K562 (cell line): ENCODE measurements around the gene CD6. TPM values are rescaled to one million over a fixed set of nuclear protein-coding genes. Genes with fewer than 3 reads are reported as not detected.

Experiments used
- ATAC-seq: fragments of 200-7000 bp; cut with Tn5 transposase; 3 replicates; pipeline ENCODE4 v1.9.1; 2020; ENCODE audit warnings: moderate library complexity
- BruUV-seq: library from RNA; stranded (reverse); fragments of 400-500 nt; replicated peaks from 2 replicates; lab custom pipeline; 2021; lab: Mats Ljungman, UMichigan
- CTCF ChIA-PET: fragments of 300-600 bp; formaldehyde crosslinking; extraction: SDS; loops from one replicate; lab custom pipeline; 2021; ENCODE audit warnings: low intra/inter-chr PET ratio; lab: Yijun Ruan, JAX
- POLR2A ChIA-PET: fragments of 300-600, 350-650 bp; sonication (Branson Sonifier 250); formaldehyde crosslinking; extraction: SDS; loops from one replicate; lab custom pipeline; 2021; ENCODE audit warnings: antibody characterized with exemption, inconsistent platforms; lab: Yijun Ruan, JAX
- DNase-seq, 4 experiments: peaks; one replicate each; pipeline versions ENCODE4 v3.0.0 to v3.0.0-alpha.2; 2011 to 2018; ENCODE audit warnings: low spot score in 3 of 4, mixed read lengths in 3 of 4; ENCODE audit errors: extremely low read depth in 1 of 4
- FAIRE-seq: peaks from 2 replicates; lab custom pipeline; 2011; peaks lifted over from hg19 to GRCh38; lab: Jason Lieb, UNC
- H2AFZ ChIP-seq: 2 replicates; pipeline ENCODE4 v1.6.0; 2011; ENCODE audit warnings: low read depth, low read length, control low read depth, inconsistent platforms
- H3K27ac ChIP-seq: fragments of 200-600 bp; 3 replicates; pipeline ENCODE4 v1.8.0; 2011; ENCODE audit warnings: low read depth, mild to moderate bottlenecking, control low read depth, inconsistent platforms, low read length, moderate library complexity, mixed read lengths; ENCODE audit errors: extremely low read depth
- H3K27me3 ChIP-seq, 2 experiments: fragments of 300-600 bp in 1 of 2; 2 replicates in 1 of 2; 3 replicates in 1 of 2; pipeline versions ENCODE4 v1.6.0 to v1.8.0; 2011; ENCODE audit warnings: inconsistent platforms in 2 of 2, low read length in 2 of 2, mild to moderate bottlenecking in 1 of 2, mixed read lengths in 1 of 2, moderate library complexity in 1 of 2; ENCODE audit not compliant: control insufficient read depth in 2 of 2, insufficient read depth in 2 of 2
- H3K36me3 ChIP-seq: fragments of 300-600 bp; 3 replicates; pipeline ENCODE4 v1.8.0; 2011; ENCODE audit warnings: mild to moderate bottlenecking, low read length, inconsistent platforms; ENCODE audit not compliant: control insufficient read depth, insufficient read depth
- H3K4me1 ChIP-seq, 2 experiments: fragments of 200-600 bp in 1 of 2; replicated peaks in 1 of 2; 2 replicates in 1 of 2; 3 replicates in 1 of 2; pipeline versions ENCODE4 v1.5.1 to v1.8.0; 2011; ENCODE audit warnings: inconsistent platforms in 2 of 2, low read length in 2 of 2, mild to moderate bottlenecking in 1 of 2, mixed read lengths in 1 of 2, moderate library complexity in 1 of 2; ENCODE audit not compliant: control insufficient read depth in 2 of 2, insufficient read depth in 2 of 2
- H3K4me2 ChIP-seq: 2 replicates; pipeline ENCODE4 v1.6.1; 2011; ENCODE audit warnings: low read length, control low read depth, inconsistent platforms, mixed read lengths; ENCODE audit not compliant: insufficient read depth
- H3K4me3 ChIP-seq: fragments of 200-600 bp; sonication (generic), shearing (Covaris generic); 2 replicates; pipeline ENCODE4 v1.5.1; 2016; ENCODE audit warnings: control low read depth, inconsistent platforms
- H3K79me2 ChIP-seq: fragments of 200-600 bp; 3 replicates; pipeline ENCODE4 v1.8.0; 2011; ENCODE audit warnings: low read length, inconsistent platforms; ENCODE audit not compliant: control insufficient read depth, insufficient read depth
- H3K9ac ChIP-seq, 2 experiments: 2 replicates each; pipeline versions ENCODE4 v1.6.0 to v1.6.1; 2011; ENCODE audit warnings: low read depth in 2 of 2, low read length in 2 of 2, control low read depth in 1 of 2, inconsistent platforms in 1 of 2, mild to moderate bottlenecking in 1 of 2, mixed read lengths in 1 of 2; ENCODE audit not compliant: insufficient read depth in 1 of 2
- H3K9me1 ChIP-seq: one replicate; pipeline ENCODE4 v1.6.0; 2011; ENCODE audit warnings: inconsistent platforms, mild to moderate bottlenecking, low read length, moderate library complexity; ENCODE audit not compliant: control insufficient read depth, insufficient read depth
- H3K9me3 ChIP-seq: replicated peaks from 2 replicates; pipeline ENCODE4 v1.5.1; 2011; ENCODE audit warnings: low read depth, low read length, inconsistent platforms; ENCODE audit not compliant: control insufficient read depth, insufficient read depth
- H4K20me1 ChIP-seq: replicated peaks from 2 replicates; pipeline ENCODE4 v1.6.1; 2011; ENCODE audit warnings: low read length, inconsistent platforms, mixed read lengths; ENCODE audit not compliant: control insufficient read depth, insufficient read depth
- ATF1 ChIP-seq, 2 experiments: fragments of 450-650 bp in 1 of 2; IDR thresholded peaks; 2 replicates each; pipeline ENCODE4 v1.6.1; 2016; ENCODE audit warnings: missing compliant biosample characterization in 1 of 2, missing genetic modification characterization in 1 of 2
- COPS2 ChIP-seq: fragments of 450-650 bp; conservative IDR thresholded peaks from 2 replicates; pipeline ENCODE4 v1.6.1; 2016; ENCODE audit warnings: mild to moderate bottlenecking, moderate library complexity
- EHMT2 ChIP-seq: fragments of 450-650 bp; IDR thresholded peaks from 2 replicates; pipeline ENCODE4 v1.6.1; 2018; ENCODE audit warnings: antibody characterized with exemption
- ELF2 ChIP-seq: fragments of 250-450 bp; sonication (Bioruptor Pico); IDR thresholded peaks from 2 replicates; pipeline ENCODE4 v1.5.0; 2021; ENCODE audit warnings: mild to moderate bottlenecking
- GTF2A2 ChIP-seq: IDR thresholded peaks from 2 replicates; pipeline ENCODE4 v1.6.1; 2016; ENCODE audit warnings: mild to moderate bottlenecking, missing genetic modification characterization, missing compliant biosample characterization
- HMGN3 ChIP-seq: IDR thresholded peaks from 2 replicates; pipeline ENCODE4 v1.6.1; 2011; ENCODE audit warnings: borderline replicate concordance, low read depth, mild to moderate bottlenecking, mixed read lengths, low read length; ENCODE audit not compliant: insufficient read length; ENCODE audit errors: extremely low read depth
- HSF4 ChIP-seq: fragments of 250-450 bp; sonication (Bioruptor Pico); IDR thresholded peaks from 2 replicates; pipeline ENCODE4 v2.1.2; 2022; ENCODE audit warnings: mild to moderate bottlenecking, moderate library complexity, borderline replicate concordance
- ILK ChIP-seq: fragments of 450-650 bp; IDR thresholded peaks from 2 replicates; pipeline ENCODE4 v1.6.1; 2016; ENCODE audit warnings: missing genetic modification characterization, low read depth, mild to moderate bottlenecking, missing compliant biosample characterization, moderate library complexity, borderline replicate concordance
- JUND ChIP-seq, 2 experiments: IDR thresholded peaks; 2 replicates in 1 of 2; 3 replicates in 1 of 2; pipeline ENCODE4 v1.6.1; 2011; ENCODE audit warnings: borderline replicate concordance in 2 of 2, low read depth in 2 of 2, low read length in 2 of 2, improper control_type of control experiment in 1 of 2, missing biosample characterization in 1 of 2, missing genetic modification characterization in 1 of 2, missing genetic modification reagents in 1 of 2
- NELFE ChIP-seq: IDR thresholded peaks from 2 replicates; pipeline ENCODE4 v1.6.1; 2011; ENCODE audit warnings: mild to moderate bottlenecking; ENCODE audit not compliant: insufficient read depth, insufficient read length
- NONO ChIP-seq, 2 experiments: fragments of 200-400 bp in 1 of 2; fragments of 450-650 bp in 1 of 2; formaldehyde crosslinking in 1 of 2; IDR thresholded peaks; 2 replicates each; pipeline ENCODE4 v1.6.1; 2017; ENCODE audit warnings: low read depth in 2 of 2, mild to moderate bottlenecking in 2 of 2, moderate library complexity in 2 of 2, low read length in 1 of 2
- PHB2 ChIP-seq: fragments of 450-650 bp; IDR thresholded peaks from 2 replicates; pipeline ENCODE4 v1.6.1; 2017; ENCODE audit warnings: low read depth
- RAD51 ChIP-seq: fragments of 450-650 bp; IDR thresholded peaks from 2 replicates; pipeline ENCODE4 v1.7.1; 2016; ENCODE audit warnings: low read depth, mild to moderate bottlenecking, borderline replicate concordance
- SFPQ ChIP-seq: fragments of 200-400 bp; formaldehyde crosslinking; IDR thresholded peaks from 2 replicates; pipeline ENCODE4 v1.6.1; 2017; ENCODE audit warnings: mild to moderate bottlenecking, low read depth, low read length, moderate library complexity
- SMAD2 ChIP-seq: fragments of 150-350 bp; IDR thresholded peaks from 2 replicates; pipeline ENCODE4 v1.6.1; 2014; ENCODE audit warnings: low read depth, mild to moderate bottlenecking, low read length
- SNRNP70 ChIP-seq: fragments of 200-400 bp; formaldehyde crosslinking; optimal IDR thresholded peaks from 2 replicates; pipeline ENCODE3; 2017; ENCODE audit warnings: low read depth, low read length
- TAF7 ChIP-seq: fragments of 450-650 bp; IDR thresholded peaks from 2 replicates; pipeline ENCODE4 v1.6.1; 2016; ENCODE audit warnings: missing genetic modification characterization, missing compliant biosample characterization
- TEAD1 ChIP-seq, 2 experiments: fragments of 450-650 bp in 1 of 2; sonication (generic) in 1 of 2; formaldehyde crosslinking; IDR thresholded peaks; 2 replicates each; pipeline versions ENCODE4 v1.4.0 to v1.8.0; 2020 to 2022; ENCODE audit warnings: mild to moderate bottlenecking in 2 of 2, missing genetic modification reagents in 1 of 2
- ZNF146 ChIP-seq: IDR thresholded peaks from one replicate; pipeline ENCODE4 v1.6.1; 2018; ENCODE audit warnings: missing compliant biosample characterization; ENCODE audit not compliant: unreplicated experiment
- ZNF41 ChIP-seq: fragments of 250-450 bp; sonication (Bioruptor Pico); conservative IDR thresholded peaks from 2 replicates; pipeline ENCODE4 v1.4.0; 2020; ENCODE audit warnings: mild to moderate bottlenecking
- WGBS: fragments of 100-300 bp; shearing (Covaris generic); methylation state at CpG from one replicate; pipeline ENCODE4 v1.1.6; 2016; ENCODE audit warnings: low coverage, mixed read lengths; ENCODE audit not compliant: insufficient coverage; ENCODE audit errors: missing lambda C conversion rate; 5-methylcytosine and 5-hydroxymethylcytosine counted together
- in situ Hi-C: fragments of 300-500 bp; cut with MboI; formaldehyde crosslinking; loops from 4 replicates; pipeline ENCODE4 v1.15.0; 2018; ENCODE audit warnings: inconsistent platforms, mixed read lengths
- intact Hi-C: fragments of 100-400 bp; cut with micrococcal nuclease; formaldehyde crosslinking; loops from 2 replicates; pipeline ENCODE4 v1.14.2; 2022
- polyA plus RNA-seq, 8 experiments: library from polyadenylated mRNA; depleted of rRNA in 4 of 8; stranded (reverse) in 5 of 8; unstranded in 3 of 8; fragments of >200 nt; fragmentation: Nextera tagmentation in 2 of 8; fragmentation: Illumina TruSeq in 1 of 8; extraction: Ambion mirVana in 2 of 8; extraction: Trizol in 1 of 8; gene quantifications; 2 replicates each; pipeline versions ENCODE4 v1.2.1 to v1.2.3, GENCODE V29; 2011 to 2014; ENCODE audit warnings: inconsistent platforms in 1 of 8, missing spikeins in 1 of 8
- total RNA-seq, 7 experiments: library from RNA; depleted of rRNA in 6 of 7; stranded (reverse); fragments of >200 nt in 6 of 7; fragmentation: Illumina TruSeq in 2 of 7; extraction: Trizol in 2 of 7; gene quantifications; 2 replicates each; pipeline versions ENCODE4 v1.2.1 to v1.2.3, GENCODE V29; 2011 to 2021; ENCODE audit warnings: low replicate concordance in 1 of 7

The CD6 gene
- total and polyA plus RNA-seq, 9 of the 15 experiments (the other 6 are each of a cell fraction or from before 2014, with no cell fraction given): 0.84 TPM; not detected in 8

DNA sequence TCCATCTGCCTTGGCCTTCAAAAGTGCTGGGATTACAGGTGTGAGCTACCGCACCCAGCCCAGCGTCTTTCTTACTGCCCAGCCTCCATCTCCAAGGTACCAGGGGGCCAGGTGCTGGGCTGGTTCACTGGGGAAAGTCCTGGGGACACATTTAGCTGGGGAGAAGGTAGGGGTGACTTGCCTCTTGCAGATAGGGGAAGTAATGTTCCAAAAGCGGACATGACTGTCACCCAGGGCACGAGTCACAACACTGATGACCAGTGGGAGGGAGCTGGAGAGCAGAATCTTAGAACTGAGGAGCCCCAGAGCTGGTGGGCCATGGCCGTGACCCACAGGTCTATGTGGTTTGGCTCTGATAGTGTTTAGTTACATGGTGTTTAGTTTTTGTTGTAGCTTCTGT, 17.1 kb upstream of the CD6 start:
- FAIRE-seq (no peak), DNase-seq (no peak), ATAC-seq (peak; percentile 43; the same call in 1 of the 3 replicates)
- Histone ChIP-seq H4K20me1 (0 out of 2 replicates have a peak, but pooled peaks cover 3% of the 10 kb centered on the region), H2AFZ (no peak overlapping the region), H3K9me1 (no peaks in the 10 kb centered on the region), H3K79me2 (no peaks in the 10 kb centered on the region), H3K27me3 (peaks cover 39 to 70% of the 10 kb centered on the region in 2 experiments), H3K4me2 (no peak overlapping the region), H3K36me3 (no peaks in the 10 kb centered on the region), H3K4me3 (no peak overlapping the region), H3K27ac (no peak overlapping the region), H3K9me3 (no peaks in the 10 kb centered on the region), H3K4me1 (peaks cover 0 to 6% of the 10 kb centered on the region in 2 experiments; a peak in 3 of 5 replicates), H3K9ac (no peak overlapping the region)
- 1% methylated on average over 5 of the region's 5 CpGs for WGBS
- TF ChIP-seq NONO (IDR thresholded peaks at IDR 0.05; ENCODE audit: low read depth in 2 of 2, low read length in 1 of 2): no peak
- no peak for TF ChIP-seq EHMT2
- TF ChIP-seq RAD51: no peak
- TF ChIP-seq HSF4: no peak
- no peak for TF ChIP-seq TAF7 (tag)
- TF ChIP-seq ATF1 (CRISPR knock-in tag; IDR thresholded peaks at IDR 0.05): no peak
- TF ChIP-seq ATF1 (tag; IDR thresholded peaks at IDR 0.05): no peak
- no peak for TF ChIP-seq TEAD1 (CRISPR knock-in tag; IDR thresholded peaks at IDR 0.05)
- no peak for TF ChIP-seq ILK
- TF ChIP-seq JUND (IDR thresholded peaks at IDR 0.05; ENCODE audit: borderline replicate concordance, low read depth, low read length): no peak
- no peak for TF ChIP-seq JUND (tag; IDR thresholded peaks at IDR 0.05; ENCODE audit: borderline replicate concordance, low read depth, low read length)
- no peak for TF ChIP-seq SMAD2
- no peak for TF ChIP-seq HMGN3
- TF ChIP-seq ZNF41 (CRISPR knock-in tag): no peak
- no peak for TF ChIP-seq SNRNP70
- no peak for TF ChIP-seq NELFE
- no peak for TF ChIP-seq GTF2A2 (tag)
- TF ChIP-seq COPS2: no peak
- TF ChIP-seq PHB2: no peak
- TF ChIP-seq ZNF146 (CRISPR knock-in tag): no peak
- no peak for TF ChIP-seq ELF2 (CRISPR knock-in tag)
- no peak for TF ChIP-seq SFPQ
- BruUV-seq: no TSS peak
- in situ Hi-C loops: no loop called here
- ChIA-PET CTCF (no interaction called here), POLR2A (interaction anchor here (0.7 to 0.9 kb wide), 3 partner anchors 12 to 120 kb away, joined by 3 to 4 read pairs (median 4); no protein-coding TSS in a partner anchor)
- intact Hi-C loops: no loop called here
